Activated CD8-positive, alpha-beta T cell treated with anti-CD3 and anti-CD28 coated beads, Interleukin-2, amount 10 ng/mL, durations not matched to agents 7 days and 5 days (primary cell): ENCODE data around the gene FNIP2. TPM values are rescaled to one million over a fixed set of nuclear protein-coding genes. Genes with fewer than 3 reads are reported as not detected.

Experiments used
- ATAC-seq: fragments of 150-1000 bp; cut with Tn5 transposase; one replicate; pipeline ENCODE4 v1.10.0; 2021; ENCODE audit warnings: moderate library complexity
- CTCF ChIA-PET: fragments of 350-600 bp; sonication (Branson Sonifier 250); formaldehyde crosslinking; loops from one replicate; lab custom pipeline; 2021; ENCODE audit warnings: antibody characterized with exemption; lab: Charles Lee
- POLR2A ChIA-PET: fragments of 350-600 bp; sonication (Branson Sonifier 250); formaldehyde crosslinking; loops from one replicate; lab custom pipeline; 2021; ENCODE audit warnings: antibody characterized with exemption; lab: Charles Lee
- DNase-seq: peaks from one replicate; pipeline ENCODE4 v3.0.0-alpha.2; 2020
- H3K27ac Mint-ChIP-seq: one replicate; pipeline ENCODE4 v1.8.0; 2021; ENCODE audit warnings: mild to moderate bottlenecking, mixed read lengths
- H3K27me3 Mint-ChIP-seq: one replicate; pipeline ENCODE4 v1.8.0; 2021; ENCODE audit warnings: low read depth, mixed read lengths
- H3K36me3 Mint-ChIP-seq: one replicate; pipeline ENCODE4 v1.8.0; 2021; ENCODE audit warnings: low read depth, mixed read lengths
- H3K4me1 Mint-ChIP-seq: one replicate; pipeline ENCODE4 v1.8.0; 2021; ENCODE audit warnings: low read depth, mixed read lengths
- H3K4me3 Mint-ChIP-seq: one replicate; pipeline ENCODE4 v1.8.0; 2021; ENCODE audit warnings: mild to moderate bottlenecking, mixed read lengths
- H3K9me3 Mint-ChIP-seq: one replicate; pipeline ENCODE4 v1.8.0; 2022; ENCODE audit warnings: mixed read lengths; ENCODE audit not compliant: insufficient read depth
- total RNA-seq, 2 experiments: library from RNA; stranded (reverse); gene quantifications; one replicate each; pipeline ENCODE4 v1.2.3, GENCODE V29; 2021

Gene FNIP2
- total RNA-seq, 2 experiments from 2014 or later: 13.1 to 13.7 TPM

GRCh38 chr4:158829254-158829653 is 60.4 kb downstream of the FNIP2 start:
- ATAC-seq (no peak), DNase-seq (no peak)
- H3K36me3 Mint-ChIP-seq: peaks cover 22% of the 10 kb centered on the region
- H3K27me3 Mint-ChIP-seq: no peaks in the 10 kb centered on the region
- H3K9me3 Mint-ChIP-seq: no peaks in the 10 kb centered on the region
- H3K4me1 Mint-ChIP-seq: peaks cover 26% of the 10 kb centered on the region
- POLR2A ChIA-PET: no interaction called here
- no peak overlapping the region for H3K27ac Mint-ChIP-seq
- no peak overlapping the region for H3K4me3 Mint-ChIP-seq
- CTCF ChIA-PET: no interaction called here

GRCh38 chr4:158833602-158834001 is 64.8 kb downstream of the FNIP2 start:
- Mint-ChIP-seq H3K4me1 (no peaks in the 10 kb centered on the region), H3K36me3 (peaks cover 30% of the 10 kb centered on the region), H3K27ac (no peak overlapping the region), H3K27me3 (no peaks in the 10 kb centered on the region), H3K9me3 (no peaks in the 10 kb centered on the region), H3K4me3 (no peak overlapping the region)
- ATAC-seq (no peak), DNase-seq (no peak)
- ChIA-PET POLR2A (no interaction called here), CTCF (interaction anchor here (1.6 kb wide), 1 partner anchor 16 kb away, joined by 4 read pairs; no protein-coding TSS in a partner anchor)

GRCh38 chr4:158835226-158836001 is 66.6 kb downstream of the FNIP2 start:
- no peak overlapping the region for H3K4me3 Mint-ChIP-seq
- POLR2A ChIA-PET: no interaction called here
- DNase-seq: no peak
- no peaks in the 10 kb centered on the region for H3K4me1 Mint-ChIP-seq
- H3K36me3 Mint-ChIP-seq: peaks cover 23% of the 10 kb centered on the region
- no peak overlapping the region for H3K27ac Mint-ChIP-seq
- no peaks in the 10 kb centered on the region for H3K9me3 Mint-ChIP-seq
- CTCF ChIA-PET: interaction anchor here (1.3 kb wide), 1 partner anchor 14 kb away, joined by 4 read pairs; no protein-coding TSS in a partner anchor
- H3K27me3 Mint-ChIP-seq: no peaks in the 10 kb centered on the region
- no peak for ATAC-seq

- no peak for ATAC-seq
- POLR2A ChIA-PET: no interaction called here
- Mint-ChIP-seq H3K4me3 (no peak overlapping the region), H3K27ac (no peak overlapping the region), H3K27me3 (no peaks in the 10 kb centered on the region), H3K36me3 (peaks cover 23% of the 10 kb centered on the region), H3K9me3 (no peaks in the 10 kb centered on the region), H3K4me1 (no peaks in the 10 kb centered on the region)
- CTCF ChIA-PET: interaction anchor here (1.3 kb wide), 1 partner anchor 13 kb away, joined by 4 read pairs; no protein-coding TSS in a partner anchor
- no peak for DNase-seq
Measured at GRCh38 chr4:158836002-158836369, 67.2 kb downstream of the FNIP2 start.

- H3K27me3 Mint-ChIP-seq: no peaks in the 10 kb centered on the region
- no peak for ATAC-seq
- ChIA-PET CTCF (interaction anchor here (1.1 to 1.3 kb wide), 2 partner anchors 12 to 15 kb away, joined by 4 read pairs; no protein-coding TSS in a partner anchor), POLR2A (no interaction called here)
- H3K27ac Mint-ChIP-seq: no peak overlapping the region
- H3K36me3 Mint-ChIP-seq: peaks cover 22% of the 10 kb centered on the region
- H3K4me1 Mint-ChIP-seq: no peaks in the 10 kb centered on the region
- H3K9me3 Mint-ChIP-seq: no peaks in the 10 kb centered on the region
- DNase-seq: no peak
- no peak overlapping the region for H3K4me3 Mint-ChIP-seq
Measured at GRCh38 chr4:158836828-158837449, 68.1 kb downstream of the FNIP2 start.

GRCh38 chr4:158837527-158838141 is 68.8 kb downstream of the FNIP2 start:
- Mint-ChIP-seq H3K36me3 (peaks cover 21% of the 10 kb centered on the region), H3K9me3 (no peaks in the 10 kb centered on the region), H3K27ac (no peak overlapping the region), H3K4me1 (no peaks in the 10 kb centered on the region), H3K27me3 (no peaks in the 10 kb centered on the region), H3K4me3 (no peak overlapping the region)
- DNase-seq: no peak
- ChIA-PET CTCF (interaction anchor here (1.1 kb wide), 2 partner anchors 14 to 270 kb away, joined by 4 read pairs; no protein-coding TSS in a partner anchor), POLR2A (no interaction called here)
- ATAC-seq: no peak

- Mint-ChIP-seq H3K4me3 (no peak overlapping the region), H3K27me3 (no peaks in the 10 kb centered on the region), H3K27ac (no peak overlapping the region), H3K9me3 (no peaks in the 10 kb centered on the region), H3K4me1 (no peaks in the 10 kb centered on the region), H3K36me3 (peaks cover 12% of the 10 kb centered on the region)
- POLR2A ChIA-PET: no interaction called here
- DNase-seq: no peak
- CTCF ChIA-PET: interaction anchor here (1.1 kb wide), 1 partner anchor 11 kb away, joined by 4 read pairs; no protein-coding TSS in a partner anchor
- ATAC-seq: no peak
Measured at GRCh38 chr4:158840131-158840530, 71.3 kb downstream of the FNIP2 start.

GRCh38 chr4:158841540-158841939 is 72.7 kb downstream of the FNIP2 start:
- Mint-ChIP-seq H3K4me3 (no peak overlapping the region), H3K27me3 (no peaks in the 10 kb centered on the region), H3K36me3 (peaks cover 8% of the 10 kb centered on the region), H3K27ac (no peak overlapping the region), H3K4me1 (no peaks in the 10 kb centered on the region), H3K9me3 (no peaks in the 10 kb centered on the region)
- ChIA-PET POLR2A (no interaction called here), CTCF (interaction anchor here (1.6 kb wide), 1 partner anchor 10 kb away, joined by 4 read pairs; no protein-coding TSS in a partner anchor)
- no peak for ATAC-seq
- DNase-seq: no peak

GRCh38 chr4:158845311-158846041 is 76.7 kb downstream of the FNIP2 start:
- no peaks in the 10 kb centered on the region for H3K9me3 Mint-ChIP-seq
- H3K27me3 Mint-ChIP-seq: no peaks in the 10 kb centered on the region
- ATAC-seq (no peak), DNase-seq (no peak)
- POLR2A ChIA-PET: no interaction called here
- CTCF ChIA-PET: interaction anchor here (1.5 kb wide), 2 partner anchors 19 to 76 kb away, joined by 5 to 6 read pairs; no protein-coding TSS in a partner anchor
- H3K27ac Mint-ChIP-seq: no peak overlapping the region
- peaks cover 4% of the 10 kb centered on the region for H3K4me1 Mint-ChIP-seq
- H3K36me3 Mint-ChIP-seq: peaks cover 2% of the 10 kb centered on the region
- no peak overlapping the region for H3K4me3 Mint-ChIP-seq

GRCh38 chr4:158847535-158847934 is 78.7 kb downstream of the FNIP2 start:
- H3K4me1 Mint-ChIP-seq: peaks cover 5% of the 10 kb centered on the region
- ATAC-seq: no peak

GRCh38 chr4:158849681-158850080 is 80.9 kb downstream of the FNIP2 start:
- no peaks in the 10 kb centered on the region for H3K9me3 Mint-ChIP-seq
- peaks cover 5% of the 10 kb centered on the region for H3K4me1 Mint-ChIP-seq
- no peaks in the 10 kb centered on the region for H3K36me3 Mint-ChIP-seq
- ChIA-PET POLR2A (no interaction called here), CTCF (interaction anchor here (0.6 to 4.1 kb wide), 15 partner anchors 9 to 354 kb away, joined by 3 to 23 read pairs (median 4); no protein-coding TSS in a partner anchor)
- no peak for DNase-seq
- no peak overlapping the region for H3K27ac Mint-ChIP-seq
- H3K4me3 Mint-ChIP-seq: no peak overlapping the region
- H3K27me3 Mint-ChIP-seq: no peaks in the 10 kb centered on the region
- no peak for ATAC-seq

More at GRCh38 chr4:158847535-158847934, 78.7 kb downstream of the FNIP2 start:
- no peak overlapping the region for H3K27ac Mint-ChIP-seq
- no peaks in the 10 kb centered on the region for H3K9me3 Mint-ChIP-seq
- peaks cover 2% of the 10 kb centered on the region for H3K36me3 Mint-ChIP-seq
- POLR2A ChIA-PET: no interaction called here
- CTCF ChIA-PET: no interaction called here
- no peak for DNase-seq
- no peak overlapping the region for H3K4me3 Mint-ChIP-seq
- H3K27me3 Mint-ChIP-seq: no peaks in the 10 kb centered on the region
